Rectal smooth muscle tissue (tissue), 1 donor: Measurements from ENCODE around the gene REPS2.

Experiments
- H3K27ac ChIP-seq: one replicate; pipeline ENCODE4 v1.7.0; 2013; ENCODE audit warnings: low read depth, low read length, inconsistent platforms
- H3K27me3 ChIP-seq: one replicate; pipeline ENCODE4 v1.7.0; 2013; ENCODE audit warnings: low read length; ENCODE audit not compliant: control insufficient read depth, insufficient read depth
- H3K36me3 ChIP-seq: one replicate; pipeline ENCODE4 v1.7.0; 2013; ENCODE audit warnings: low read length; ENCODE audit not compliant: control insufficient read depth, insufficient read depth
- H3K4me1 ChIP-seq: one replicate; pipeline ENCODE4 v1.7.0; 2013; ENCODE audit warnings: low read length; ENCODE audit not compliant: control insufficient read depth, insufficient read depth
- H3K4me3 ChIP-seq: one replicate; pipeline ENCODE4 v1.7.0; 2013; ENCODE audit warnings: low read length
- H3K9ac ChIP-seq: one replicate; pipeline ENCODE4 v1.7.0; 2013; ENCODE audit warnings: low read length

REPS2 gene

GRCh38 chrX:16946361-16946964, at the start of gene REPS2:
REPS2 (plus strand) TSS chrX:16946658; CDS start chrX:16946862, 204 bp downstream.
- Histone ChIP-seq H3K9ac (no peak within 1 kb of the TSS), H3K27me3 (no peaks in the 10 kb centered on the region), H3K27ac (no peak within 1 kb of the TSS), H3K36me3 (no peaks in the 10 kb centered on the region), H3K4me1 (no peaks in the 10 kb centered on the region), H3K4me3 (peak within 1 kb of the TSS; percentile 75)

- H3K27me3 ChIP-seq = peaks cover 4% of the 10 kb centered on the region
- H3K36me3 ChIP-seq = no peaks in the 10 kb centered on the region
- no peaks in the 10 kb centered on the region for H3K4me1 ChIP-seq
- H3K27ac ChIP-seq = no peak overlapping the region
- no peak overlapping the region for H3K4me3 ChIP-seq
- H3K9ac ChIP-seq = no peak overlapping the region
These were observed 49.0 kb upstream of the REPS2 start for GRCh38 chrX:16897445-16897844.

DNA sequence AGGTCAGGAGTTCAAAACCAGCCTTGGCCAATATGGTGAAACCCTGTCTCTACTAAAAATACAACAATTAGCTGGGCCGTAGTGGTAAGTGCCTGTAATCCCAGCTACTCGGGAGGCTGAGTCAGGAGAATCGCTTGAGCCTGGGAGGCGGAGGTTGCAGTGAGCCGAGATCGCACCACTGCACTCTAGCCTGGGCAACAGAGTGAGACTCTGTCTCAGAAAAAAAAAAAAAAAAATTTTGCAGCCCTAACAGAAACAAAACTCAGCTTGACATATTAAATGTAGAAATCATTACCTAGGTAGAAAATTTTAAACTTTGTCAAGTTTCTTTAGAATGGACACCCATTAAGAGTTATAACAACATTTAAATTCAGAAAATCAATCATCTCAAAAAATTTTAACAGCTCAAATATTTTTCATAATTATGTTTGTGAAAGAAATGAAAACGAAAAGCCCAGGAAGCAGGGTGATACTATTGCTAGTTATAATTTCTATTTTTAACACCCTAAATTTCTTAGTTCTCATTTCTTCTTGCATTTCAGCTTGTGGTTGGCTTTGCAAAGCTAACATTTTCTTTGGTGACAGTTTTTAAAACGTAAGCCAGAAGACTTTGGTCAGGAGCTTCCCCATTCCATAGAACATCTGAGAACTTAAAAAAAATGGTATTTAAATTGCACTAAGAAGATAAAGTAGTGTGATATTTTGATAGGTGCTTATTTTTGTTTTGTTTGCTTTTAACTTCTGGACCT, 43.0 kb upstream of the REPS2 start:
- Histone ChIP-seq H3K4me1 (no peaks in the 10 kb centered on the region), H3K27ac (no peak overlapping the region), H3K27me3 (peaks cover 7% of the 10 kb centered on the region), H3K4me3 (no peak overlapping the region), H3K9ac (no peak overlapping the region), H3K36me3 (no peaks in the 10 kb centered on the region)

GRCh38 chrX:16910376-16910775, 36.1 kb upstream of the REPS2 start:
- no peaks in the 10 kb centered on the region for H3K36me3 ChIP-seq
- no peak overlapping the region for H3K9ac ChIP-seq
- no peaks in the 10 kb centered on the region for H3K4me1 ChIP-seq
- H3K4me3 ChIP-seq = no peak overlapping the region
- no peak overlapping the region for H3K27ac ChIP-seq
- H3K27me3 ChIP-seq = no peaks in the 10 kb centered on the region

- Histone ChIP-seq H3K4me3 (no peak overlapping the region), H3K27ac (no peak overlapping the region), H3K9ac (no peak overlapping the region), H3K36me3 (no peaks in the 10 kb centered on the region), H3K27me3 (no peaks in the 10 kb centered on the region), H3K4me1 (no peaks in the 10 kb centered on the region)
These were observed 32.4 kb upstream of the REPS2 start for GRCh38 chrX:16914058-16914457.

- no peak overlapping the region for H3K4me3 ChIP-seq
These were observed 29.9 kb upstream of the REPS2 start for GRCh38 chrX:16916561-16916960.

GRCh38 chrX:16917120-16917519, 29.3 kb upstream of the REPS2 start:
- H3K4me1 ChIP-seq = no peaks in the 10 kb centered on the region
- no peak overlapping the region for H3K4me3 ChIP-seq
- H3K27me3 ChIP-seq = no peaks in the 10 kb centered on the region
- no peaks in the 10 kb centered on the region for H3K36me3 ChIP-seq
- no peak overlapping the region for H3K9ac ChIP-seq
- H3K27ac ChIP-seq = no peak overlapping the region

More at GRCh38 chrX:16916561-16916960, 29.9 kb upstream of the REPS2 start:
- no peaks in the 10 kb centered on the region for H3K4me1 ChIP-seq
- H3K36me3 ChIP-seq = no peaks in the 10 kb centered on the region
- no peak overlapping the region for H3K9ac ChIP-seq
- no peaks in the 10 kb centered on the region for H3K27me3 ChIP-seq
- no peak overlapping the region for H3K27ac ChIP-seq

- no peaks in the 10 kb centered on the region for H3K4me1 ChIP-seq
- H3K4me3 ChIP-seq = no peak overlapping the region
- H3K36me3 ChIP-seq = no peaks in the 10 kb centered on the region
- H3K27ac ChIP-seq = no peak overlapping the region
- H3K9ac ChIP-seq = no peak overlapping the region
- H3K27me3 ChIP-seq = no peaks in the 10 kb centered on the region
These were observed 27.5 kb upstream of the REPS2 start for GRCh38 chrX:16918979-16919378.

GRCh38 chrX:16920075-16920474, 26.4 kb upstream of the REPS2 start:
- Histone ChIP-seq H3K36me3 (no peaks in the 10 kb centered on the region), H3K27me3 (no peaks in the 10 kb centered on the region), H3K4me3 (no peak overlapping the region), H3K9ac (no peak overlapping the region), H3K27ac (no peak overlapping the region), H3K4me1 (no peaks in the 10 kb centered on the region)

GRCh38 chrX:16923157-16923556, 23.3 kb upstream of the REPS2 start:
- H3K4me3 ChIP-seq = no peak overlapping the region
- no peak overlapping the region for H3K9ac ChIP-seq
- H3K36me3 ChIP-seq = no peaks in the 10 kb centered on the region
- H3K27me3 ChIP-seq = no peaks in the 10 kb centered on the region
- no peak overlapping the region for H3K27ac ChIP-seq
- no peaks in the 10 kb centered on the region for H3K4me1 ChIP-seq

DNA sequence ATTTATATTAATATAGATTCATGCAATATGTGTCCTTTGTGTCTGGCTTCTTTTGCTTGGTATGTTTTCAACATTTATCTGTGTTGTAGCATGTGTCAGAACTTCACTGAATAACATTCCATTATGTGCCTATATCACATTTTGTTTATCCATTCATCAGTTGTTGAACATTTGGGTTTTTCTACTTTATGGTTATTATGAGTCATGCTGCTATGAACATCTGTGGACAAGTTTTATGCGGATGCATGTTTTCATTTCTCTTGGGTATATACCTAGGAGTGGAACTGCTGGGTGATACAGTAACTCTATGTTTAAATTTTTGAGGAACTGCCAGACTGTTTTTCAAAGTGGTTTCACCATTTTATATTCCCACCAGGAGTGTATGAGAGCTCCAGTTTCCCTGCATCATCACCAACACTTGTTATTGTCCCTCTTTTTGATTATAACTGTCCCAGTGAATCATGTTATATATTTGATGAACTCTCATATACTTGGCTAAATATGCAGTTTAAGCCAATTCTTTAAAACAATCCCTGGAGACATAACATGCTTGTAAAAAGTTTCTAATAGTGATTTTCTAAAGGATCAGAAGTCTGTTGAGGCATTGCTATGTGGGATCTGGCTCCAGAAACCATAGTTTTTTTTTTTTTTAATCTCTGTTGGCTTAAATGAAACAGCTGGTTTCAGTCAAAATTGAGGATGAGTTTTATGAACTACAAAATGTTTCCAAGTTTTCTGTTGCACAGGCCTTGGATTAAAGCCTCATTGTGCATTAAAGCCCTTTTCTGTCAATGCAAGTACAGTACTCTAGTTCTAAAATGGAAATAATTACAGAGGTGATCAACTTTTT, 21.6 kb upstream of the REPS2 start:
- Histone ChIP-seq H3K4me1 (no peaks in the 10 kb centered on the region), H3K9ac (no peak overlapping the region), H3K27ac (no peak overlapping the region), H3K4me3 (no peak overlapping the region), H3K36me3 (no peaks in the 10 kb centered on the region), H3K27me3 (no peaks in the 10 kb centered on the region)

DNA sequence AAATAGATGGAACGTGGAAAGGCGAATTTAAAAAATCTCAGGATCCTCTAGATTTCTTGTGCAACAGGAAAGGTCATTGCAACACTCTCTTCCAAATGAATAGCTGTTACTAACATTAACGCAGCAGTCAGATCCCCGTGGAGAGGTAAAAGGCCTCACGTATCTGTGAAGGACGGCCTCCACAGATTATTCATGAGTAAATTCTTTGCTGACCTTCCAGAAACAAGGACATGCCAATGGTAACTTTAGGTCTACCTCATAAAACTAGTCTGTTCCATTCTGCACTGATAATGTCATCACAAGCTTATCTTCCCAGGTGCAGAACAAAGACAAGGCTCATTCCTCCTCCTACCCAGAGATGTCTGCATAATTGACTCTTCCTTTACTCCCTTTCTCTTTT, 16.1 kb upstream of the REPS2 start:
- Histone ChIP-seq H3K36me3 (no peaks in the 10 kb centered on the region), H3K27me3 (no peaks in the 10 kb centered on the region), H3K27ac (no peak overlapping the region), H3K4me3 (no peak overlapping the region), H3K9ac (no peak overlapping the region), H3K4me1 (no peaks in the 10 kb centered on the region)
